ENCODE data around the gene SS18L1.

The SS18L1 gene

GRCh38 chr20:62228982-62229545 lies 85.5 kb downstream of the SS18L1 start:
- Histone ChIP-seq H2AFZ (ENCODE audit: low read depth, low read length) (no peak overlapping the region), H3K36me3 (replicated peaks; ENCODE audit: low read depth, low read length) (no peaks in the 10 kb centered on the region), H3K27ac (ENCODE audit: low read length) (no peak overlapping the region), H3K9me3 (ENCODE audit: insufficient read depth, low read length) (no peaks in the 10 kb centered on the region), H3K4me1 (ENCODE audit: low read length) (no peaks in the 10 kb centered on the region), H3K27me3 (ENCODE audit: low read depth, low read length) (no peaks in the 10 kb centered on the region), H3K79me2 (ENCODE audit: low read length) (no peaks in the 10 kb centered on the region), H3K9ac (ENCODE audit: low read length) (no peak overlapping the region), H3K4me2 (ENCODE audit: low read length) (no peak overlapping the region), H3K4me3 (ENCODE audit: low read length) (no peak overlapping the region), H4K20me1 (ENCODE audit: insufficient read depth, low read length) (no peaks in the 10 kb centered on the region)
- TF ChIP-seq, protein P1, sequence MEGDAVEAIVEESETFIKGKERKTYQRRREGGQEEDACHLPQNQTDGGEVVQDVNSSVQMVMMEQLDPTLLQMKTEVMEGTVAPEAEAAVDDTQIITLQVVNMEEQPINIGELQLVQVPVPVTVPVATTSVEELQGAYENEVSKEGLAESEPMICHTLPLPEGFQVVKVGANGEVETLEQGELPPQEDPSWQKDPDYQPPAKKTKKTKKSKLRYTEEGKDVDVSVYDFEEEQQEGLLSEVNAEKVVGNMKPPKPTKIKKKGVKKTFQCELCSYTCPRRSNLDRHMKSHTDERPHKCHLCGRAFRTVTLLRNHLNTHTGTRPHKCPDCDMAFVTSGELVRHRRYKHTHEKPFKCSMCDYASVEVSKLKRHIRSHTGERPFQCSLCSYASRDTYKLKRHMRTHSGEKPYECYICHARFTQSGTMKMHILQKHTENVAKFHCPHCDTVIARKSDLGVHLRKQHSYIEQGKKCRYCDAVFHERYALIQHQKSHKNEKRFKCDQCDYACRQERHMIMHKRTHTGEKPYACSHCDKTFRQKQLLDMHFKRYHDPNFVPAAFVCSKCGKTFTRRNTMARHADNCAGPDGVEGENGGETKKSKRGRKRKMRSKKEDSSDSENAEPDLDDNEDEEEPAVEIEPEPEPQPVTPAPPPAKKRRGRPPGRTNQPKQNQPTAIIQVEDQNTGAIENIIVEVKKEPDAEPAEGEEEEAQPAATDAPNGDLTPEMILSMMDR (IDR thresholded peaks at IDR 0.05; ENCODE audit: low read depth, low read length): no peak
- TF ChIP-seq EZH2phosphoT487 (IDR thresholded peaks at IDR 0.05; ENCODE audit: low read depth): no peak

DNA sequence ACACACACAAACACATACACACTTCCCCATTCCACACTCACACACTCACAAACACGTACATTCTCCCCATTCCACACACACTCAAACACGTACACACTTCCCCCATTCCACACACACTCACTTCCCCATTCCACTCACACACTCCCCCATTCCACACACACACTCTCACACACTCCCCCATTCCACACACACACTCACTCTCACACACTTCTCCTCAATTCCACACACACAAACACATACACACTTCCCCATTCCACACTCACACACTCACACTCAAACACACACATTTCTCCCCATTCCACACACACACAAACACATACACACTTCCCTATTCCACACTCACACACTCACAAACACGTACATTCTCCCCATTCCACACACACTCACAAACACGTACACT lies 86.1 kb downstream of the SS18L1 start:
- no peaks in the 10 kb centered on the region for H3K27me3 ChIP-seq (ENCODE audit: low read depth, low read length)
- H3K4me3 ChIP-seq (ENCODE audit: low read length): no peak overlapping the region
- H3K79me2 ChIP-seq (ENCODE audit: low read length): no peaks in the 10 kb centered on the region
- no peaks in the 10 kb centered on the region for H3K36me3 ChIP-seq (replicated peaks; ENCODE audit: low read depth, low read length)
- no peaks in the 10 kb centered on the region for H4K20me1 ChIP-seq (ENCODE audit: insufficient read depth, low read length)
- no peak overlapping the region for H3K4me2 ChIP-seq (ENCODE audit: low read length)
- no peak for TF ChIP-seq EZH2phosphoT487 (IDR thresholded peaks at IDR 0.05; ENCODE audit: low read depth)
- TF ChIP-seq, protein P1 (IDR thresholded peaks at IDR 0.05; ENCODE audit: low read depth, low read length): no peak
- no peaks in the 10 kb centered on the region for H3K9me3 ChIP-seq (ENCODE audit: insufficient read depth, low read length)
- H3K4me1 ChIP-seq (ENCODE audit: low read length): no peaks in the 10 kb centered on the region
- H2AFZ ChIP-seq (ENCODE audit: low read depth, low read length): no peak overlapping the region
- no peak overlapping the region for H3K27ac ChIP-seq (ENCODE audit: low read length)
- H3K9ac ChIP-seq (ENCODE audit: low read length): no peak overlapping the region

GRCh38 chr20:62230276-62230675 lies 86.7 kb downstream of the SS18L1 start:
- Histone ChIP-seq H3K27me3 (ENCODE audit: low read depth, low read length) (no peaks in the 10 kb centered on the region), H3K27ac (ENCODE audit: low read length) (no peak overlapping the region), H3K9ac (ENCODE audit: low read length) (no peak overlapping the region), H4K20me1 (ENCODE audit: insufficient read depth, low read length) (no peaks in the 10 kb centered on the region), H3K4me2 (ENCODE audit: low read length) (no peak overlapping the region), H3K4me3 (ENCODE audit: low read length) (no peak overlapping the region), H2AFZ (ENCODE audit: low read depth, low read length) (no peak overlapping the region), H3K9me3 (ENCODE audit: insufficient read depth, low read length) (no peaks in the 10 kb centered on the region), H3K4me1 (ENCODE audit: low read length) (no peaks in the 10 kb centered on the region), H3K36me3 (replicated peaks; ENCODE audit: low read depth, low read length) (no peaks in the 10 kb centered on the region), H3K79me2 (ENCODE audit: low read length) (no peaks in the 10 kb centered on the region)
- no peak for TF ChIP-seq EZH2phosphoT487 (IDR thresholded peaks at IDR 0.05; ENCODE audit: low read depth)
- TF ChIP-seq, protein P1 (IDR thresholded peaks at IDR 0.05; ENCODE audit: low read depth, low read length): no peak

DNA sequence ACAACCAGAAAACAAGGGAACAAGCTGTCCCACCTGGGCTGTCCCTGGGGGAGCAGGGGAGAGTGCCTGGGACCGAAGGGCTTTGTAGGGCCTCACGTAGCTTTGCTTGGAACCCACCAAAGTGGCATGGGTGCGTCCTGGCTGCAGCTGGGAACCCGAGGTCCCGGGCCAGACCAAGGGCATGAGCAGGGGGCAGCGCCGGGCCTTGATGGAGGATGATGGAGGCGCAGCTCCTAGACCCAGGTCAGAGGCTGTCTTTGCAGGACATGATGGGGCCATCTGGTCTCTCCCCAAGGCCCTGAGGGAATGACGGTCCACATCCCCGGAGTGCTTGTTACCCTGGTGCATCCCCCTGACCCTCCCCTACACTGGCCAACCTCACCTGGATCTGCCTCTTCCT lies 87.1 kb downstream of the SS18L1 start:
- no peak overlapping the region for H3K27ac ChIP-seq (ENCODE audit: low read length)
- no peaks in the 10 kb centered on the region for H3K36me3 ChIP-seq (replicated peaks; ENCODE audit: low read depth, low read length)
- H3K4me3 ChIP-seq (ENCODE audit: low read length): no peak overlapping the region
- H3K4me2 ChIP-seq (ENCODE audit: low read length): no peak overlapping the region
- no peaks in the 10 kb centered on the region for H3K79me2 ChIP-seq (ENCODE audit: low read length)
- H3K27me3 ChIP-seq (ENCODE audit: low read depth, low read length): no peaks in the 10 kb centered on the region
- no peak overlapping the region for H3K9ac ChIP-seq (ENCODE audit: low read length)
- no peaks in the 10 kb centered on the region for H3K9me3 ChIP-seq (ENCODE audit: insufficient read depth, low read length)
- no peaks in the 10 kb centered on the region for H3K4me1 ChIP-seq (ENCODE audit: low read length)
- TF ChIP-seq, protein P1 (IDR thresholded peaks at IDR 0.05; ENCODE audit: low read depth, low read length): no peak
- H2AFZ ChIP-seq (ENCODE audit: low read depth, low read length): no peak overlapping the region
- H4K20me1 ChIP-seq (ENCODE audit: insufficient read depth, low read length): no peaks in the 10 kb centered on the region

Measured in OCI-LY3 (cell line).